GM20000 (cell line): ENCODE data around the gene SLC8A1.

Experiments
- DNase-seq: peaks from one replicate; pipeline ENCODE4 v3.0.0; 2012; ENCODE audit warnings: low spot score
- CTCF ChIP-seq: IDR thresholded peaks from 2 replicates; pipeline ENCODE4 v1.5.1; 2012; ENCODE audit warnings: mild to moderate bottlenecking, control low read depth; ENCODE audit errors: extremely low read depth, missing control alignments

Gene SLC8A1

GRCh38 chr2:40450066-40450795 lies 1.7 kb downstream of the SLC8A1 start:
- no peak for TF ChIP-seq CTCF
- DNase-seq: no peak

- peak; percentile 26 for DNase-seq
- TF ChIP-seq CTCF: peak; percentile 21
Observed at GRCh38 chr2:40448476-40449079, 3.3 kb downstream of the SLC8A1 start.

GRCh38 chr2:40445467-40445866 lies 6.4 kb downstream of the SLC8A1 start:
- no peak for TF ChIP-seq CTCF
- no peak for DNase-seq

GRCh38 chr2:40440835-40441234 lies 11.1 kb downstream of the SLC8A1 start:
- TF ChIP-seq CTCF: no peak
- no peak for DNase-seq

- TF ChIP-seq CTCF: no peak
- DNase-seq: no peak
Observed at GRCh38 chr2:40439473-40439872, 12.4 kb downstream of the SLC8A1 start.

GRCh38 chr2:40436093-40436475 lies 15.8 kb downstream of the SLC8A1 start:
- DNase-seq: no peak
- no peak for TF ChIP-seq CTCF

- DNase-seq: no peak
- TF ChIP-seq CTCF: no peak
Observed at GRCh38 chr2:40435426-40436092, 16.3 kb downstream of the SLC8A1 start.
